SW 1271 (cell line): ENCODE results near the gene PRM2.
"Not testable (repeated sequence)": the region's sequence is repeated elsewhere in the genome, so short reads cannot be mapped to it uniquely, and the experiment has no call there.

Source experiments
- DNase-seq, 2 experiments: peaks; one replicate each; lab custom pipeline; 2025; lab: John Stamatoyannopoulos, UW

Gene PRM2

DNA sequence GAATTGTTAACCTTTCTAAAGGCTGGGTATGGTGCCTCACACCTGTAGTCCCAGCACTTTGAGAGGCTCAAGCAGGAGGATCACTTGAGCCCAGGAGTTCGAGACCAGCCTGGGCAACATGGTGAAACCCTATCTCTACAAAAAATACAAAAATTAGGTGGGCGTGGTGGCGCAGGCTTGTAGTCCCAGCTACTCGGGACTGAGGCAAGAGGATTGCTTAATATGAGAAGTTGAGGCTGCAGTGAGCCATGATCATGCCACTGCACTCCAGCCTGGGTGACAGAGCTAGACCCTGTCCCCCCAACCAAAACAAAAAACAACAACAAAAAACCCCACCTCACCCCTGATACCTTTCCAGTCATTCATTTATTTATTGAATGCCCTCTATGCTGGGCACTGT lies 13.4 kb upstream of the PRM2 start:
- DNase-seq = not testable (repeated sequence)

DNA sequence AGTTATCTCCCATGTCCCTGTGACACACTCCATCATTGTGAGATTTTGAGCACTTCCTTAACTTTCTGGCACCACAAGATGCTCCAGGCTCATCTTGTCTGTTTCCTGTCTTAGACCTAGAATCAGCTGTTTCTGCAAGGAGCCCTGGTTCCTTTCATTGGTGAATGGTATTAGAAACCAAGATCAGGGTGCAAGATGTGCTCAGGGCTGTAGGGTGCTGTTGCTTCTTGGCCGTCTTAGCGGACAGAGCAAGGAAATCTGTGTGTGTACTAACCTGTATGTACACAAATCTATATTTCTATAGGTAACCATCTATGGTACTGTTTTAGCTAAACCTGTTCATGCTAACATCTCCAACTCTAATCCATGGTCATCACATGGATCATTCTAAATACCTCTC lies 12.9 kb upstream of the PRM2 start:
- DNase-seq = no peak

DNA sequence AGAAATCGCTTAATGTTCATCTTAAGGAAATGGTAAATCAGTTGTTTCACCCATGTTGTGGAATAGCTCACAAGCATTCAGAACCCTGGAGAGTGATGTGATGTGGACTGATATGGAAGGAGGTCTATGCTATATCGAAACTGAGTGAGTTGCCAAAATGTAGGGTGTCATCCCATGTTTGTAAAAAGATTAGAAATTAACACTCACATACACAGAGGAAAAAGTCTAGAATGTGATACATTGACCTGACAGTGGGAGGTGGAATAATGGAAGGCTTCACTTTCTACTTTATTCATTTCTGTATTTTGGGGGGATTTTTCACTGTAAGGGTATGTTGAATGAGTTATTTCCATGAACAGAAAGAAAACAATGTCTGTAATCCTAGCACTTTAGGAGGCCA lies 9.6 kb upstream of the PRM2 start:
- DNase-seq = no peak

DNA sequence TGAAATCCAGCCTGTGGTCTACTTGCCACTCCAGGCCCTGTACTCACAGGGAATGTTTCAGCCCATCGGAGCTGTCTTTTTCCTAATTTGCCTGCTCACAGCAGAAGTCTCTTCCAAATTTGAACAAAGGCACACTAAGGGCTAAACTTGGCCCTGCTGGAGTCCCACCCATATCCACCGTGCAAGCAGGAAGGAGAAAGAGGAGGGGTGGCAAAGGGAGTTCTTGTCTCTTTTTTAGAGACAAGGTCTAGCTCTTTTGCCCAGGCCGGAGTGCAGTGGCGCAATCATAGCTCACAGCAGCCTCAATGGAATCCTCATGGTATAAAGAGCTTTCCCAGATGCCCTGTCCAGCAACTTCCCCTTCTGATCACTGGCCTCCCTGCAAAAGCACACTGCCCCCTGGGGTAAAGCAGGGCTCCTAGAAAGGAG lies 7.6 kb upstream of the PRM2 start:
- DNase-seq = no peak

DNA sequence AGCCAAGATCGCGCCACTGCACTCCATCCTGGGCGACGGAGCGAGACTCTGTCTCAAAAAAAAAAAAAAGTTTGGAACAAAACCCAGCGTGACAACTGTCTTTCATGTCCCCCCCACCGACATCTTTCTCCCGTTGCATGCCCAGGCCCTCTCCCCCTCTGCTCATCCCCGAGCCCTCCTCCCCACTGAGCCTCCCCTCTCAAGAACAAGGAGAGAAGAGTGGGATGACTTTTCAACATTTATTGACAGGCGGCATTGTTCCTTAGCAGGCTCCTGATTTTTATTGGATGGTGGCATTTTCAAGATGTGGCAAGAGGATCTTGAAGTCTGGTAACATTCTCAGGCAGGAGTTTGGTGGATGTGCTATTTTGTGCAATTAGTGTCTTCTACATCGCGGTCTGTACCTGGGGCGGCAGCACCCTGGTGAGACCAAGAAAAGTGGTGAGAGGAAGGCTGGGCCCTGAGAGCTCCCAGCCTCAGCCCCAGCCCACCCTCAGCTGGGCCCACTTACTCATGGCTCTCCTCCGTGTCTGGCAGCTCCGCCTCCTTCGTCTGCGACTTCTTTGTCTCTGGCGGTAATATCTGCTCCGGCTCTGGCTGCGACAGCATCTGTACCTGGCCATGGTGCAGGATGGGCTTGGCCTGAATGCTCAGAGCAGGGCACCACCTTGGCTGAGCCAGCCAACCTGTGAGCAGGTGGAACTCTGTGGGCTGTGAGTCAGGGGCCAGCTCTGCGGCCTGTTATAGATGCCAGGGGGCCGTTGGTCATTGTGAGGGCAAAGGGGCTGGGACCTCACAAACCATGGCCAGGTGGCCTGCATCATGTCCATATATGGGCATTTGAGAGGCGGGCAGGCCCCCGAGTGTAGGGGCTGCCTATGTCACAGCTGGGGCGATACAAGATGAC lies 4.6 kb upstream of the PRM2 start, which contains the start of gene PRM1:
PRM1 (minus strand) TSS at position 715 of the 907 bp plus-strand sequence; CDS start at position 623, 92 bp downstream.
- DNase-seq = no peak

DNA sequence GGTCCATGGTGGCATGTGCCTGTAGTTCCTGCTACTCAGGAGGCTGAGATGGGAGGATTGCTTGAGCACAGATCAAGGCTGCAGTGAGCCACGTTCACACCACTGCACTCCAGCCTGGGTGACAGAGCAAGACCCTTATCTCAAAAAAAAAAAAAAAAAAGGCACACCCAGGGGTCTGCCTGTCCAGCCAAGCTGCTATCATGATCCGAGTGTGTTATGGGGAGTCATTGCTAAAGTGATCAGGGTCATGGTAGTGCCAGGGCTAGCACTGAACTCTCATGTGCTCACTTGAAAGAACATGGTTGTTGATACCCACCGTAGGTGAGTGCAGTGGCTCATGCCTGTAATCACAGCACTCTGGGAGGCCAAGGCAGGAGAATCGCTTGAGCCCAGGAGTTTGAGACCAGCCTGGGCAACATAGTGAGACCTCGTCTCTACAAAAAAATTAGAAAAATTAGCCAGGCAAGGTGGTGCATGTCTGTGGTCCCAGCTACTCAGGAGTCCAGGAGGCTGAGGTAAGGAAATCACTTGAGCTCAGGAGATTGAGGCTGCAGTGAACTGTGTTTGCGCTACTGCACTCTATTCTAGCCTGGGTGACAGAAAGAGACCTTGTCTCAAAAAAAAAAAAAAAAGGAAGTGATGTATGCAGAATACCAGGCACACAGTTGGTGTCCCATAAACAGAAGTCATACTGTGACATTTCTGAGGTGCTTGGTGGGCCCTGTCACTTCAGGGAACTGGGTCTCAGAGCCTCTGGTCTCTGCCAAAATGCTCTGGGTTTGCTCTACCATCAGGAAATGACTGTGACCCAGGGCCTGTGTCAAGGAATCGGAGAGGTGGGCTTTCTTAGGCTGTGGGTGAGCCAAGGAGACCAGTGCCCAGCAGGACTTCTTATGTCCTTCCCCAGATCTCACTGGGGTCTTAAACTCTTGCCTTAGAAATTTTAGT lies 2.7 kb upstream of the PRM2 start:
- DNase-seq = no peak

DNA sequence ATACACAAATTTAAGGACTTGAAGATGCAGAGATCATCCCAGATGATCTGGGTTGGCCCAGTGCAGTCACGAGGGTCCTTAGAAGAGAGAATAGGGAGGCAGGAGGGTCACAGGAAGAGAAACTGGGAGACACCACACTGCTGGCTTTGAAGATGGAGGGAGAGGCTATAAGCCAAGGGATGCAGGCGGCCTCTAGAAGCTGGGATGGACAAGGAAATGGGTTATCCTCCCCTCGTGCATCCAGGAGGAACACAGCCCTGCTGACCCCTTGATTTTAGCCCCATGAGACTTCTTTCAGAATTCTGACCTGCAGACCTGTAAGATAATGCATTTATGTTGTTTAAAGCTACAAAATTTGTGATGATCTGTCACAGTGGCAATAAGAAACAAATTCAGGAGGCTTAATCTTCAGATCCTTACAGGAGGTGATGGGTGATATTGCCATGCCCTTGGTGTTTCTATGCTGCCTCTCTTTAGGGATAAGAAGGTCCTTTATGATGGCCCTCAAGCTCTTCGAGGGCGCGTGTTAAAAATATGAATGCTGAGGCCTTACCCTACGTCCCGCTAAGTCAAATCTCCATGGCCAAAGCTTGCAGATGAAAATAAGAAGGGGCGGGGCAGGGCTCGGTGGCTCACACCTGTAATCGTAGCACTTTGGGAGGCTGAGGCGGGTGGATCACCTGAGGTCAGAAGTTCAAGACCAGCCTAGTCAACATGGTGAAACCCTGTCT lies 1.5 kb upstream of the PRM2 start:
- DNase-seq = no peak

DNA sequence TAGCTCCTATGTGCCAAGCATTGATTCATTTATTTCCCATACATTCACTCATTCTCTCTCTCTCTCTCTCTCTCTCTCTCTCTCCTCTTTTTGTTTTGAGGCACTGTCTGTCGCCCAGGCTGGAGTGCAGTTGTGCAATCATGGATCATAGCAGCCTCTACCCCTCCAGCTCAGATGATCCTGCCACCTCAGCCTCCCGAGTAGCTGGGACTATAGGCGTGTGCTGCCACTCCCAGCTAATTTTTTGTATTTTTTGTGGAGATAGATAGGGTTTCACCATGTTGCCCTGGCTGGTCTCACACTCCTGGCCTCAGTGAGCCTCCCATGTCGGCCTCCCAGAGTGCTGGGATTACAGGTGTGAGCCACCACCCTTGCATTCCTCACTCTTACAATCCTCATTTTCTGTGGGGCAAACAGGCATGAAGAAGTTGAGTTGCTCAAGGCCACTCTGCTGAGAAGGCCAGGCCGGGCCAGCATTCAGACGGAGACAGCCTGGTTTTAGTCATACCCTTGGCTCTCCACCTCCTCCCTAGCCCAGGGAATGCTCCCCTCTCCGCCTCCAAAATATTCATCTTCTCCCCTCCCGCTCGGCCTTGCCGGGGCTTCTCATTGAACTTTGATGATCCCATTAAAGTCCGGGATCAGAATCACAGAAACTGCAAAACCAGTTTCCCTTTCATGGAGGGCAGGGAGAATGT lies 765 bp upstream of the PRM2 start:
- DNase-seq = no peak

DNA sequence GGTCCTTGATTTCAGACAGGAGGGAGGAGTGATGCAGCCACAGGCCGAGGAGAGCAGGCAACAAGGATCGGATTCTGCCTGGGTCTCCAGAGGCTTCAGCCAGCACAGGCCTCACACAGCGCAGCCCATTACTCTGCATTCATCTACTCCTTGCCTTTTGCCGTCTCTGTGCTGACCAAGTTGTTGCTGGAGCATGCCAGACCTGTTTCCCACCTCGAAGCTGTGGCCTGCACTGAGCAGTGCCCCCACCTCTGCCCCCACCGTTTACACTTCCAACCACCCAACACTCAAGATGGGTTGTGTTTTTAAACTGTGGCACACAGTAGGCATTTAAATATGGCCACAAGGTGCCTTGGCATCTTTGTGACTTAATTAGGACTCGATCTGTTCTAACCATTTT lies 1.3 kb downstream of the PRM2 start:
- DNase-seq = no peak

DNA sequence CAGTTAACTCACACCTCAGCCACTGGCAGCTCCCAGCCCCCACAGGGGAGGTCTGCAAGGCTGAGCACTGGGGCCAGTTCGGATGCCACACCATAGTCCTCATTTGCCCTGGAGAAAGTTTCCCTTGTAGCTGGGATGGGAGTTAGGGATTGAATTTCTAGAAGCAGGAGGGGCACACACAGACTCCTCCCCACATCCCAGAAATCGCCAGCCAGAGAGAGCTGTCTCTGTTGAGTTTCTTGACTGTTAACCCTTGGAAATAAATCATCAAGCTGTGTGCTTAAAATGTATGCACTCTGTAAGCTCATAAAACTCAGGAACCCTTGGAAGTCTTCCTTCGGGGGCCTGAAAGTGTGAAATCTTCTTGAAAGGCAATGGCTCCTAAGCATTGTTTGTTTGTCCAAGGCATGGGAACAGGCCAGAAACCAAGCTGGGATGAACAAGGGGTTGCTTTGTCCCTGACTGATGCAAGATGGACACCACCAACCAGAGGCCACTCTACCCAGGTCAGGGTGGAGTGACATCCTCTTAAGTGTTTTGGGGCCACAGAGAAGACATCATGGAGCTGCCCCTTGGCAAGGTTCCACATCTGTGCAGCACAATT lies 2.5 kb downstream of the PRM2 start:
- no peak for DNase-seq

DNA sequence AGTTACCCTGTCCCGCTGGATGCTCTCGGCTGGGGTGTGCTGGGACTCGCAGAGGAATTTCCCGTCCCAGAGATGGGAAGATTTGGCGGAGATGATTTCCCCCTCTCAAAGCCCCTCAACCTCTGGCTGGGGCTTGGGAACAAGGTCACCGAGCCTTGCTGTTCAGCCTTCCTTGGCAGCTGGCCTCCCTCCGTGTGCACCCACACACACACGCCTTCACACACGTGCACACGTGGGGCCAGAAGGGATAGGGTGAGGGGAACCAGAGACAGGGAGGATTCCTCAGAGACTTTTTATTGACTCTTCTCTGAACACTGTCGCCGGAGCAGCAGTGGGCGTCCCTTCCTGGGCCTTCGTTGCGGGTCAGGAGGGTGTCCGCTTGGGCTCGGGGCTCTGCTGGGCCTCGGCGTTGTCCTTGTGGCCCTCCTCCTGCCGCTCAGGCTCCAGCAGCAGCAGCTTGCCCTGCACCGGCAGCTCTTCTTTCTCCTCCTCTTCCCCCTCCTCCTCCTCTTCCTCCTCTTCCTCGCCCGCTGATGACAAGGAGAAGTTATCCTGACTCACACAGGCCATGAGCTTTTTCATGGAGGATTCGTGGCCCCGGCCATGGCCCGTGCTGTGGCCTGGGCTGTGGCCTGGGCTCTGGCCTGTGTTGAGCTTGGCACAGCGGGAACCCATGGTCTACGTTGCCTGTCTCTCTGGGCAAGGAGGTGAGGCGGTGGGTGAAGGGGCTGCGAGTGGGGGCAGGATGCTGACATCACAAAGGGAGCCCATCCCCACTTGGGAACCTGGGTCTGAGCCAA lies 3.2 kb downstream of the PRM2 start, which contains the start of gene PRM3:
PRM3 (minus strand) TSS at position 709 of the 800 bp plus-strand sequence; CDS start at position 675, 34 bp downstream.
- no peak for DNase-seq

DNA sequence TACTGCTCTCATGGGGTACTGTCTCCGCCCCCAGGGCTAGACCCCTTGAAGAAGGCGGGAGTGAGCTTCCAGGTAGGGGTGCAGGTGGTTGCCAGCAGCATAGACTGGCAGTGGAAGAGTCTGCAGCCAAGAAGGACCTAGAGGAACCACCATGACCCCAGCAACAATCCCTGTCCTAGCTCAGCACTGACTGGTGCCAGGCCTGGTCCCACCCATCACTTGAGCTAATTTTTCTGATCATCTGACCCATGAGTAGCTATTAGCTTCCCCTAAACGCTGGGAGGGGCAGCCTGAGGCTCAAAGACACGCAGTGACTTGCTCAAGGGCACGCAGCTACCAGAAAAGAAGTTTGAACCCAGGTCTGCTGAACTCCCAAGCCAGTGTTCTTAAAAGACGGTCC lies 3.8 kb downstream of the PRM2 start:
- DNase-seq = no peak

DNA sequence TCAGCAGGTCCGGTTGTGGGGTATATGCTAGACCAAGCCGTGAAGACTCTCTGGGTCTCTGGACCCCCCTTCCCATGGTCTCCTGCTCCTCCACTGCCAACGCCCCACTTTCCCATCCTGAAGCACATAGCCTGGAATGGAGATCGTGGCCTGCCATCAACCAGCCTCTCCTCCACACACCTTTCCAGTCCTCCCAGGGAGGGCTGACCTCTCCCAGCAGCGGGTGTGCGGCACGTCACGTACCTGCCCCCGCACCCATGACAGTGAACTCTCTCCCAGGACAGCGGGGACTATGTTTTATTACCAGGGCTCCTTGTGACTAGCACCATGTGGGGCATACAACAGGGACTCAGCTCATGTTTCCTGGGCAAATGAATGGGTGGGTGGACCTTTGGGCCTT lies 4.7 kb downstream of the PRM2 start:
- DNase-seq = no peak

DNA sequence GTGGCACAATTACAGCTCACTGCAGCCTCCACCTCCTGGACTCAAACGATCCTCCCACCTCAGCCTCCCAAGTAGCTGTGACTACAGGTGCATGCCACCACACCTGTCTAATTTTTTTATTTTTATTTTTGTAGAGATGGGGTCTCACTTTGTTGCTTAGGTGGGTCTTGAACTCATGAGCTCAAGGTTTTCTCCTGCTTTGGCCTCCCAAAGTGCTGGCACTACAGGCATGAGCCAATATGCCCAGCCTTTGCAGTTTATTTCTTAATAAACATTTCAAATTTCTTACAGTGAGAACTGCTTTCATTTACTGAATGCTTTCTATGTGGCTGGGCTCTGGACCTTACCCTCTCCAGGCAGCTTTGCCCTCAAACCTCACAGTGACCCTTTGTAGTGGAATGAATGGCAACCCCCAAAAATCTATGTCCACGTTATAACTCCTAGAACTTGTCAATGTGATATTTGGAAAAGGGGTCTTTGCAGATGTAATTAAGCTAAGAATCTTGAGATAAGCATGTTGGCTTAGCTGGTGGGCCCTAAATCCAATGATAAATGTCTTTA lies 5.6 kb downstream of the PRM2 start:
- no peak for DNase-seq

DNA sequence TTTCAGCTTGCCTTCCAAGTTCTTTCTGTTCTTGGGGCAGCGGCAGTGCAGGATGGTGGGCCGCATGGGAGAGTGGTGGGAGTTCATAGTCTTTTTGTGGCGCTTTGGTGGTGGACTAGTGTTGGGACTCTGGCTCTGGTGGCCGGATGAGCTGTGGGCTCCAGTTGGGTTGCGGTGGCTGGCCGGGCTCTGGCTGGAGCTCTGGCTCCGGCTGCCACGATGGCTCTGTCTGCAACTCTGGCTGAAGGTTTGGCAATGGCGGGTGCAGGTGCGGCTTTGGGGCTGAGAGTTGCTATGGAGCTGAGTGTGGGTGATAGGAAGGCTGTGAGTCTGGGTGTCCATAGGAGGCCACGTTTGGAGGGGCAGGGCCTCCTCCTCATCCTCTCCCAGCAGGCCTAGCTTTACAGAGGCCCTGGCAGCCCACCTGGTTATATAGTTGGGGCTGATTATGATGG lies 7.3 kb downstream of the PRM2 start, which contains the start of gene TNP2:
TNP2 (minus strand) TSS at position 405 of the 455 bp plus-strand sequence; CDS start at position 342, 63 bp downstream.
- no peak for DNase-seq

DNA sequence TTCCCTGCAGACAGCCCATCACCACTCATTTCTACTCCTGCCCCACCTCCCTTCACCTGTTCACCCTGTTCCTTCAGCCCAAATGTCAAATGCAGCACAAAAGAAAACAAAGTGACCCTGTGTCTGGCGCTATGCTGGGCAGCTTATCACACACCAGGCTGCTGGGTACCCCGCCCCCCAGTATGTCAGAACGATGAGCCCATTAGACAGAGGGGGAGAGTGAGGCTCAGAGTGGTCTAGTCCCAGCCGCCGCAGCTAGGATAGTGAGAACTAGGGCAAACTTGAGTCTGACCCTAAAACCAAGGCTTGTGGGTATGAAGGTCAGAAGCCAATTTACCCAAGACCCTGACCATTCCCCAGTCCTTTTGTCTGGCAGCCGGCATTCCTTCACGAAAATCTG lies 11.2 kb downstream of the PRM2 start:
- DNase-seq = no peak

DNA sequence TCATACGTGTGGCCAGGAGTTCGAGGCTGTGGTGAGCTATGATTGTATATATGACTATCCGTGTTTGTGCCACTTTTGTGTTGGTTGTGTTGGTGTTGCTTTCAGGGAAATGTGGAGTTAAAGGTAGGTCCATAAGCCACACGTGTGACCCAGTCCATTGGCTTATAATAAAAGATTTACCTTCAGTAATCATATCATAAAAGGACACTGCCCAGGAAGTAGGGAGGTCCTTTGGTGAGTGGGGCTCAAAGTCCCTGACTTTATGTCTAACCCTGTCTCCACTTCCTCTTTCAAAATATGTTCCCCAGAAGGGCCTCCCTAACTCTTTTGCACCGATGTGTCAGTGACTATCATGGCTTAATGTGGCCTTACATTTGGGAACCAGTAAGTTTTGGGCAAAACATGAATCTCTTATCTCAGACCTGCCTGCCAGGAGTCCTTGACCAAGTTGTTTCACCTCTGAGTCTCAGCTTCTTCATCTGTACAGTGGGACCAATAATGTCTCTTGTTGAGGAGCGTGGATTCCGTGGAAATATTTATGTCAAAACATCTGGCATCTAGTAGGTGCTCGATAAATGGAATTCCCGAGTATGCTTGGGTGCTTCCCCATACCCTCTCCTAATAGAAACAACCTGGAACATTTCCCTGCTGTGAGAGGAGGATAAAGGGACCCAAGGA lies 12.0 kb downstream of the PRM2 start:
- DNase-seq = no peak

DNA sequence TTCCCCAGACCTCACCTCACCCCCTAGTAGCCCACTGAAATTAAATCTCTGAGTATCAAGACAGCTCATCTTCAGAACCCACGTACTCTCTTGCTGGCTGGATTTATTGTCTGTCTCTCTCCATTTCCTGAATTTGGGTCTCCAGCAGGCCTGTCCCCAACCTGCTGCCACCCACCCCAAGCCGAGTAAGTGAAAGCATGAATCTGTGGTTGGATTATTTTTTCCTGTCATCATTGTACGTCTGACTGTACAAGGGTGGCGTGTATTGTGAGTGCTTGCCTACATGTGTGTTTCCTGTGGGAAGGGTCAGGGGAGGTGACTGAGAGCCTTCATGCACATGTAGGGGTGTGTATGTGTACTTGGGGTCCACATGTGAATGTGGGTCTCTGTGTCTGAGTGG lies 12.5 kb downstream of the PRM2 start:
- DNase-seq = no peak

DNA sequence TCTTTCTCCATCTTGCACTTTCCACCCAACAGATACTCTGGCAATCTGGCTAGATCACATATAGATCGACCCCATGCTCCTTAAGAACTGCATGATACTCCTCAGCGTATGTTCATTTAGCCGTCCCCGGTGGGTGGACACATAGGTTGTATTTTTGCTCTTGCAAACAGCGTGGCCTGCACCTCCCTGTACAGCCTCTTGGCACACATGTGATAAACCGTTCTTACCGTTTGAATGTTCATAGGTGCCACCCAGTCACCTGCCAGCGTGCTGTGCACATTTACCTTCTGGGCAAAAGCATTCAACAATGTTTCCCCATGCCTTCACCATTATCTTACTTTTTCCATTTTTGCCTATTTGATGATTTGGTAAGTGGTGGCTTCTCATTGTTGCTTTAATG lies 13.4 kb downstream of the PRM2 start:
- DNase-seq = no peak
